Astrocyte (in vitro differentiated cells and primary cell): ENCODE data around the gene PAK2. TPM values are rescaled to one million over a fixed set of nuclear protein-coding genes. Genes with fewer than 3 reads are reported as not detected.

Experiments
- DNase-seq: peaks from one replicate; pipeline ENCODE4 v3.0.0-alpha.2; 2010; ENCODE audit warnings: low read depth
- FAIRE-seq: peaks from 2 replicates; lab custom pipeline; 2011; peaks lifted over from hg19 to GRCh38; lab: Jason Lieb, UNC
- H2AFZ ChIP-seq: 2 replicates; pipeline ENCODE4 v1.6.0; 2012; ENCODE audit warnings: low read depth, low read length, inconsistent platforms
- H3K27ac ChIP-seq: 2 replicates; pipeline ENCODE4 v1.5.1; 2011; ENCODE audit warnings: low read depth, low read length, inconsistent platforms
- H3K27me3 ChIP-seq: 2 replicates; pipeline ENCODE4 v1.6.0; 2011; ENCODE audit warnings: low read length, inconsistent platforms; ENCODE audit not compliant: insufficient read depth
- H3K36me3 ChIP-seq: 2 replicates; pipeline ENCODE4 v1.5.1; 2011; ENCODE audit warnings: low read length, inconsistent platforms; ENCODE audit not compliant: insufficient read depth
- H3K4me1 ChIP-seq: 2 replicates; pipeline ENCODE4 v1.5.1; 2011; ENCODE audit warnings: low read length, inconsistent platforms; ENCODE audit not compliant: insufficient read depth
- H3K4me2 ChIP-seq: 2 replicates; pipeline ENCODE4 v1.6.0; 2012; ENCODE audit warnings: low read length, inconsistent platforms
- H3K4me3 ChIP-seq: 2 replicates; pipeline ENCODE4 v1.5.1; 2011; ENCODE audit warnings: low read depth, mild to moderate bottlenecking, low read length, inconsistent platforms; ENCODE audit not compliant: insufficient read depth
- H3K79me2 ChIP-seq: 2 replicates; pipeline ENCODE4 v1.6.0; 2012; ENCODE audit warnings: mild to moderate bottlenecking, low read length, inconsistent platforms; ENCODE audit not compliant: insufficient read depth
- H3K9ac ChIP-seq: 2 replicates; pipeline ENCODE4 v1.6.0; 2012; ENCODE audit warnings: mild to moderate bottlenecking, low read length, inconsistent platforms
- H3K9me3 ChIP-seq: 2 replicates; pipeline ENCODE4 v1.5.1; 2012; ENCODE audit warnings: low read depth, mild to moderate bottlenecking, low read length, inconsistent platforms; ENCODE audit not compliant: insufficient read depth
- H4K20me1 ChIP-seq: 2 replicates; pipeline ENCODE4 v1.6.0; 2012; ENCODE audit warnings: low read length, inconsistent platforms; ENCODE audit not compliant: insufficient read depth
- H3K27ac Mint-ChIP-seq: one replicate; pipeline ENCODE4 v1.8.0; 2021; ENCODE audit warnings: mild to moderate bottlenecking, mixed read lengths; ENCODE audit not compliant: unreplicated experiment
- H3K27me3 Mint-ChIP-seq: one replicate; pipeline ENCODE4 v1.8.0; 2021; ENCODE audit warnings: low read depth, mixed read lengths; ENCODE audit not compliant: unreplicated experiment
- H3K36me3 Mint-ChIP-seq: one replicate; pipeline ENCODE4 v1.8.0; 2021; ENCODE audit warnings: low read depth, mixed read lengths; ENCODE audit not compliant: unreplicated experiment
- H3K4me1 Mint-ChIP-seq: one replicate; pipeline ENCODE4 v1.8.0; 2021; ENCODE audit warnings: low read depth, mixed read lengths; ENCODE audit not compliant: unreplicated experiment
- H3K4me3 Mint-ChIP-seq: one replicate; pipeline ENCODE4 v1.8.0; 2021; ENCODE audit warnings: mild to moderate bottlenecking, moderate library complexity, mixed read lengths; ENCODE audit not compliant: unreplicated experiment
- H3K9me3 Mint-ChIP-seq: one replicate; pipeline ENCODE4 v1.8.0; 2021; ENCODE audit warnings: mild to moderate bottlenecking, mixed read lengths; ENCODE audit not compliant: unreplicated experiment
- EZH2 ChIP-seq: IDR thresholded peaks from 2 replicates; pipeline ENCODE4 v1.6.1; 2012; ENCODE audit warnings: mild to moderate bottlenecking, low read length, inconsistent platforms; ENCODE audit not compliant: insufficient read depth
- total RNA-seq: library from RNA; stranded (reverse); gene quantifications from 2 replicates; pipeline ENCODE4 v1.2.1, GENCODE V29; 2021
- TF ChIP-seq, protein P1 (sequence below): IDR thresholded peaks from 2 replicates; pipeline ENCODE4 v1.5.1; 2011; ENCODE audit warnings: low read depth, mild to moderate bottlenecking, inconsistent platforms, low read length, moderate library complexity; ENCODE audit not compliant: insufficient read depth

Gene PAK2
- total RNA-seq, 1 donor from 2014 or later, result 124 TPM

GRCh38 chr3:196726788-196727675 lies 12.6 kb upstream of the PAK2 start:
- TF ChIP-seq EZH2, result no peak
- TF ChIP-seq, protein P1, sequence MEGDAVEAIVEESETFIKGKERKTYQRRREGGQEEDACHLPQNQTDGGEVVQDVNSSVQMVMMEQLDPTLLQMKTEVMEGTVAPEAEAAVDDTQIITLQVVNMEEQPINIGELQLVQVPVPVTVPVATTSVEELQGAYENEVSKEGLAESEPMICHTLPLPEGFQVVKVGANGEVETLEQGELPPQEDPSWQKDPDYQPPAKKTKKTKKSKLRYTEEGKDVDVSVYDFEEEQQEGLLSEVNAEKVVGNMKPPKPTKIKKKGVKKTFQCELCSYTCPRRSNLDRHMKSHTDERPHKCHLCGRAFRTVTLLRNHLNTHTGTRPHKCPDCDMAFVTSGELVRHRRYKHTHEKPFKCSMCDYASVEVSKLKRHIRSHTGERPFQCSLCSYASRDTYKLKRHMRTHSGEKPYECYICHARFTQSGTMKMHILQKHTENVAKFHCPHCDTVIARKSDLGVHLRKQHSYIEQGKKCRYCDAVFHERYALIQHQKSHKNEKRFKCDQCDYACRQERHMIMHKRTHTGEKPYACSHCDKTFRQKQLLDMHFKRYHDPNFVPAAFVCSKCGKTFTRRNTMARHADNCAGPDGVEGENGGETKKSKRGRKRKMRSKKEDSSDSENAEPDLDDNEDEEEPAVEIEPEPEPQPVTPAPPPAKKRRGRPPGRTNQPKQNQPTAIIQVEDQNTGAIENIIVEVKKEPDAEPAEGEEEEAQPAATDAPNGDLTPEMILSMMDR, result no peak
- no peaks in the 10 kb centered on the region for H3K27me3 ChIP-seq
- DNase-seq (peak; percentile 18), FAIRE-seq (peak; percentile 54)
- H4K20me1 ChIP-seq, result no peaks in the 10 kb centered on the region
- H3K79me2 ChIP-seq, result no peaks in the 10 kb centered on the region
- no peak overlapping the region for H3K4me3 Mint-ChIP-seq
- no peak overlapping the region for H2AFZ ChIP-seq
- H3K4me3 ChIP-seq, result no peak overlapping the region
- no peak overlapping the region for H3K27ac ChIP-seq
- peaks cover 10% of the 10 kb centered on the region for H3K4me1 ChIP-seq
- no peaks in the 10 kb centered on the region for H3K9me3 Mint-ChIP-seq
- no peak overlapping the region for H3K9ac ChIP-seq
- H3K27ac Mint-ChIP-seq, result no peak overlapping the region
- H3K27me3 Mint-ChIP-seq, result no peaks in the 10 kb centered on the region
- no peaks in the 10 kb centered on the region for H3K4me1 Mint-ChIP-seq
- peaks cover 4% of the 10 kb centered on the region for H3K36me3 Mint-ChIP-seq
- no peaks in the 10 kb centered on the region for H3K9me3 ChIP-seq
- H3K4me2 ChIP-seq, result peak overlapping the region; percentile 47
- peaks cover 2% of the 10 kb centered on the region for H3K36me3 ChIP-seq

GRCh38 chr3:196735751-196736150 lies 3.9 kb upstream of the PAK2 start:
- Histone ChIP-seq H3K4me1 (no peaks in the 10 kb centered on the region), H3K79me2 (peaks cover 10% of the 10 kb centered on the region), H3K27me3 (no peaks in the 10 kb centered on the region), H3K9me3 (no peaks in the 10 kb centered on the region), H2AFZ (no peak overlapping the region), H3K36me3 (peaks cover 2% of the 10 kb centered on the region), H3K4me3 (no peak overlapping the region), H4K20me1 (peaks cover 7% of the 10 kb centered on the region), H3K4me2 (no peak overlapping the region), H3K9ac (no peak overlapping the region), H3K27ac (no peak overlapping the region)
- Mint-ChIP-seq H3K36me3 (peaks cover 7% of the 10 kb centered on the region), H3K4me3 (no peak overlapping the region), H3K27me3 (no peaks in the 10 kb centered on the region), H3K9me3 (no peaks in the 10 kb centered on the region), H3K4me1 (no peaks in the 10 kb centered on the region), H3K27ac (no peak overlapping the region)
- TF ChIP-seq, protein P1, result no peak
- no peak for TF ChIP-seq EZH2
- DNase-seq (peak; percentile 12), FAIRE-seq (peak; percentile 75)
